Keratinocyte (primary cell): ENCODE measurements around the gene RAB5A.

Source experiments
- CTCF ChIP-seq, 3 experiments: IDR thresholded peaks in 1 of 3; conservative IDR thresholded peaks in 1 of 3; optimal IDR thresholded peaks in 1 of 3; 2 replicates in 2 of 3; 3 replicates in 1 of 3; pipeline versions ENCODE3 to v1.5.1; 2011; ENCODE audit warnings: low read length in 3 of 3, mild to moderate bottlenecking in 3 of 3, moderate library complexity in 2 of 3, control low read depth in 1 of 3, inconsistent platforms in 1 of 3; ENCODE audit not compliant: insufficient read depth in 2 of 3; ENCODE audit errors: extremely low read depth in 1 of 3
- EZH2 ChIP-seq: IDR thresholded peaks from one replicate; pipeline ENCODE4 v1.6.1; 2012; ENCODE audit warnings: inconsistent platforms, mild to moderate bottlenecking, low read length, moderate library complexity

- TF ChIP-seq CTCF (optimal IDR thresholded peaks at IDR 0.05 in 1 of 3, IDR thresholded peaks at IDR 0.05 in 1 of 3, conservative IDR thresholded peaks at IDR 0.05 in 1 of 3; ENCODE audit: extremely low read depth in 1 of 3, insufficient read depth in 2 of 3, low read length in 3 of 3): no peak
- no peak for TF ChIP-seq EZH2
Observed at GRCh38 chr3:19972054-19972453, 25.2 kb downstream of the RAB5A start.
